ENCODE measurements around the gene KNDC1.

The KNDC1 gene

DNA sequence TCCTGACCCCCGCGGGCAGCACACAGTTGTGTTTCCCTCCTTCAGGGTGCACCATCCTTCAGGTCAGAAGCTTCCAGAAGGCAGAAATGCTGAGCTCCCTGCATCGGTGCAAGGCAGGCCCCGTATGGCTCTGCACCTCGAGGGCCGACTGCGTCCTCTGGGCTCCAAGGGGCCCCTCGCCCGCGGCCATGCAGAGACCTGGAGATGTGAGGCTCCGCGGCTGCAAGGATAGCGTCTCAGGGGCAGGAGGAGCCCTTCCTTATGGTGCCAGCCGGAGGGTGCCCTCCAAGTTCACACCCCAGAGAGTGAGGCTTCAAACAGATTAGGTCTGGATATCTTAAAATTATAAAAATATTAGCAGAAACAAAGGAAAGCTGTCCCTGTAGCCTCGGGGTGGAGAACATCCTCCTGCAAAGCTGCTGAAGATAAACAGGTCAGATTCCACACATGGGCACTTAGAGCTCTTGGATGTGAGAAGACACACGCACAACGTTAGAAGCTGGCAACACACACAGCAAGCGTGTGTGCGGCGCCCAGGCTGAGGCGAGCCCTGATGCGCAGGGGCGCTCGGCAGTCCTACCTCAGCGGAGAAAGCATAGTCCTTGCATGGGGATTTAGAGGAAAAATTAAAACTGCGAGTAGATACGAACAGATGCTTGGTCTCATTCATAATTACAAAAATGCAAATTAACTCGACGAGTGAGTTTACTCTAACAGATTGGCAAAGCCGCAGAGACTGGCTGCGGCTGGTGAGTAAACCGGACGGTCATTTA, 20.4 kb downstream of the KNDC1 start:
- DNase-seq, result no peak

- DNase-seq, result no peak
Observed at GRCh38 chr10:133180965-133181639, 21.1 kb downstream of the KNDC1 start.

- DNase-seq, result no peak
Observed at GRCh38 chr10:133182190-133182589, 22.2 kb downstream of the KNDC1 start.

DNA sequence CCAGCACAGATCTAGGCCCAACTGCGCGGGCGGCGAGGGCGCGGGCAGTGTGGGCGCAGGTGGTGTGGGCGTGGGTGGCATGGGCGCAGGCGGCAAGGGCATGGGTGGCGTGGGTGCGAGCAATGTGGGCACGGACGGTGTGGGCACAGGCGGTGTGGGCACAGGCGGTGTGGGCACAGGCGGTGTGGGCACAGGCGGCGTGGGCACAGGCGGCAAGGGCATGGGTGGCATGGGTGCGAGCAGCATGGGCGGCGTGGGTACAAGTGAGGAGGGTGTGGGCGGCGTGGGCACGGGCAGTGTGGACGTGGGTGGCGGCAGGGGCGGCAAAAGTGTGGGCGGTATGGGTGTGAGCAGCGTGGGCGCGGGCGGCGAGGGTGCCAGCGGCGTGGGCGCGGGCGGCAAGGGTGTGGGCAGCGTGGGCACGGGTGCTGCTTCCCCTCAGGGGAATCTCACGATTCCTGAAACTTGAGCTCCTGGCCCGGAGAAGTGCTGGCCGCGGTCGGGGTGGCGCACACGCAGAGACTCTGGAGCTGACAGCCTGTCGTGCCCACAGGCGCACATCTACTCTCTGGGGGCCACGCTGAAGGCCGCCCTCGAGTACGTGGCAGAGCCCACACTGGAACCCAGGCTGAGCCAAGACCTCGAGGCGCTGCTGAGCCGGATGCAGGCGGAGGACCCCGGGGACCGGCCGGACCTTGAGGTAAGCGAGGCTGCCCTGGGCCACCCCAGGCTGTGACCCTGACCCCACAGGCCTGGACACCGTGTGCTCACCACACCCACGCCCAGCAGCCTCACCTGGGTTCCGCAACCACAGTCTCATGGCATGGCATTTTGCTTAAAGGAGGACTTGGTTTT, 23.0 kb downstream of the KNDC1 start:
- DNase-seq, result no peak

- DNase-seq, result no peak
Observed at GRCh38 chr10:133183646-133184378, 23.8 kb downstream of the KNDC1 start.

GRCh38 chr10:133184591-133185244, 24.7 kb downstream of the KNDC1 start:
- no peak for DNase-seq

- DNase-seq, result no peak
Observed at GRCh38 chr10:133185421-133185820, 25.4 kb downstream of the KNDC1 start.

DNA sequence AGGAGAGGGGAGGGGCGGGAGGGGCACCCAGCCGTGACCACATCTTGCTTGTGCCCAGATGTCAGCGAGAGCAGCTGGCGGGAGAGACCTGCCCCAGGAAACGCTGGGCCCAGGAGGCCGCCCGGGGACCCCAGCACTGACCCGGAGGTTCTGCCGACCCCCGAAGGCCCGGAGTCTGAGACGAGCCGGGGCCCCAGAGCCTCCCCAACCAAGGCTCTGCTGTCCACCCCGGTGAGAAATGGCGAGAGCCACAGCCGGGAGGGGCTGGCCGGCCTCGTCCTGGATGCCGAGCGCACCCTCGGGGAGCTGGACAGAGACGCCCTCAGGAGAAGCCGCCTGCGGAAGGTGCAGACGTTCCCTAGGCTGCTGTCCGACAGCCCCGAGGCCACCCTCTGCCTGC, 25.9 kb downstream of the KNDC1 start:
- peak; percentile 74 for DNase-seq

DNA sequence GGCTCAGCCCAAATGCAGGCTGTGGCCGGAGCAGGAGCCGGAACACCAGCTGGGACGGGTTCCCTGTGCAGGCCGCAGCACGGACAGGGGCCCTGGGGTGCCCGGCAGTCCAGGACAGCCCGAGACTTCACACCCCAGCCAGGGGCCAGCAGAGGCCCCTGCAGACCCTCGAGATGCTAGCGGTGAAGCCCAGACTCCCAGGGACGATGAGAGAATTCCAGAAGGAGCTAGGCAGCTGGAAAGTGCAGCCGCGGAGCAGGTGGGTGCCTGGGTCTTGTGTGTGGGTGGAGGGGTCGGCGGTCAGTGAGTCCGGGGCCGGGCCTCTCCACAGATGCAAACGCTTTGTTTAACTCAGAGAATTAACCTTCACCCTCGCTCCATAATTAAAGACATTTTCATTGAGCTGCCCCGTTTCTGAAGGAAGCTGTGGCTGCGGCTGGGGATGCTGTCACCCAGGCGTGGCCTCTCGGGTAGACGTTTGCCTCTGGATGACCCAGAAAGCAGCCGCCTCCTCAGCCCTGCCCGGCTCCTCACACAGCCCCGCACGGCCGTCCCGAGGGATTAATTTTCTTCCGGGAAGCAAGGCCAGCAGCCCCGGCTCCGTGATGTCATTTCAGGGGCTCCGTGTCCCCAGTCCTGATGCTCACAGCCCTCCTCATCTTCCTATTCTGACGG, 26.5 kb downstream of the KNDC1 start:
- DNase-seq, result peak; percentile 80

GRCh38 chr10:133187091-133187905, 27.3 kb downstream of the KNDC1 start:
- no peak for DNase-seq

GRCh38 chr10:133187906-133188681, 28.1 kb downstream of the KNDC1 start:
- no peak for DNase-seq

DNA sequence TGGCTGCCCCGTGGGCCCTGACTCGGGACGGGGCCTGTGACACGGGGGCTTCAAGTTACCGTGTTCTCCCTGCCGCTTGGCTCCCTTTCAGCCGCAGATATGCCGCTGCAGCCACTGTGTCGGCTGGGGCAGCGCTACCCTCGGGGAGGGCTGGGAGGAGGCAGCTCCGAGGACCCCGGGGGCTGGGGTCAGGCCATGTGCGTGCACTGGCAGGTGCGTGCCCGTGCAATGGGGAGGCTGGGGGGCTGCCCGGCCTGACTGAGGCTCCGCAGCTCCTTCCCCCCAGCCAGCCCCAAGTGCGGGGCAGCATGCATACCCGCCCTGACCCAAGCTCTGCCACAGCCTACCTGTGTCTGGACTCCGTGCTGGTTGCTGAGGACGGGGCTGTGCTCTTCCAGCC, 29.2 kb downstream of the KNDC1 start:
- no peak for DNase-seq

DNA sequence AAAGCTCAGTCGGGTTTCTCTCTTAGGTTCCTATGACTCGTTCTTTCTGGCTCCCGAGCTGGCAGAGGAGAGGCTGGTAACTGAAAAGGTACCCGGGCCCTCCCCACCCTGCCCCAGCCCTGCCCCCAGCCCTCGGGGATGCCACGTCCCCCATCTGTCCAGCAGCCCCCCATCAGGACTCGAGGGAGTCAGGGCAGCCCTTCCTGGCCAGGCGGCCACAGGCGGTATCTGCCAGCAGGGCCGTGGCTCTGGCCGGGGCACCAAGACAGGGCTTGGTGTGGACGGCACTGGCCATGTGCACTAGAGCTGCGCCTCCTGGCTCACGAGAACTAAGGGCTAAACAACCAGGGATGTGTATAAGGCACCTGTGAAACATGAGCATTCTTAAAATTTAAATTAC, 29.7 kb downstream of the KNDC1 start:
- DNase-seq, result no peak

DNA sequence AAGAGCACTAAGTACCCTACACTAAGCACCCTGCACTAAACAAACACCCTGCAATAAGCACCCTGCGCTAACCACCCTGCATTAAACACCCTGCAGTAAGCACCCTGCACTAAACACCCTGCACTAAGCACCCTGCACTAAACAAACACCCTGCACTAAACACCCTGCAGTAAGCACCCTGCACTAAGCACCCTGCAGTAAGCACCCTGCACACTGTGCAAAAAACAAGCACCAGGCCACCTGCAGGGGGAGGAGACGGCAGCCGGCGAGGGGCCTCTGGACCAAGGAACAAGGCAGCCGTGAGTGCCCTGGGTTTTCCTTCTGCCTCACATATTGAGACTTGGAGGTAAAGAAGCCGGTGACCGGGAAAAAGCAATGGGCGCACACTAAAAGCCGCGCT, 30.2 kb downstream of the KNDC1 start:
- DNase-seq, result no peak

DNA sequence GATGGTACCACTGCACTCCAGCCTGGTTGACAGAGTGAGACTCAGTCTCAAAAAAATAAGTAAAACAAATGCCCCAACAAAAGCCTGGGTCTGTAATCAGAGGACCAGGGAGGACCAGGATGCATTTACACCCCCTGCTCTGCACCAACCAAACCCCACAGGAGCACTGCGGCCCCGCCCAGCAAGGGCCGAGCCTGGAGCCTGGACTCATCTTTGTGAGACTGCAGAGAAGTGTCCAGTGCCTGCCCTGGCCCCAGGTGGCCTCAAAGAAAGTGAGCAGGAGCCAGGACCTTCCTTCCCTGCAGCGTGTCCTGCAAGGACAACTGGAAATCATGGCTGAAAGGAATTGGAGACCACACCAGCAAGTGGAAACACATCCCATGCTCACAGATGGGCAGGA, 31.6 kb downstream of the KNDC1 start:
- no peak for DNase-seq

GRCh38 chr10:133194151-133194550, 34.1 kb downstream of the KNDC1 start:
- no peak for DNase-seq

DNA sequence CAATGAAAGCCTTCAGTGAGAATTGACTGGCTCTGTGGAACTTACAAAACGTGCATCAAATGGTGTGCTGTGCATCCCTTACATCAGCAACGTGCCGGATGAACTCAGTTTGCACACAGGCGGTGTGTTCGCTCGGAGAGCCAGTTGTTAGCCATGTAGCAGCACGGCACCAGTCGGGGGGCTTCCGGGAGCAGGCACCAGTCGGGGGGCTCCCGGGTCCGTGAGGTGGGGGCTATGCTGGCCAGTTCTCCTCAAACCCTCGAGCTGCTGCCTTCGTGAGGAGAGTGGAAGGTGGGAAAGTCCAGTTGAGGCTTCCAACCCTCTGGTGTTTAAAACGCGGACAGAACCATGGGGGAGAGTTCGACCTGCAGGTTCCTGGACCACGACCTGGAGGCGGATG, 35.1 kb downstream of the KNDC1 start:
- DNase-seq, result no peak

DNA sequence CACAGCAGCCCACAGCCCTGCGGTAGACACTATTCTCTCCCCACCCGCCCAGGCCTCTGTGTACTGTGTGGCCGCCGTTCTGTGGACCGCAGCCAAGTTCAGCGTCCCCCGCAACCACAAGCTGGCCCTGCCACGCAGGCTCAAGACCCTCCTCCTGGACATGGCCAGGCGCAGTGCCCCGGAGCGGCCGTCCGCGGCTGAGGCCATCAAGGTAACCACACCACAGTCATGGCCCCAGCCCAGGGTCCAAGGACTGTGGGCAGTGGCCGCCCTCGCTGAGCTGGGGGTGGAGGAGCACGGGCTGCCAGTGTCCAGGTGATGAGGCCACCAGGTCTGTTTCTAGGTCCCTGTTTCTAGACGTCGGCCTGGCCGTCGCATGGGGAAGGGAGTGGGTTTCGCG, 35.6 kb downstream of the KNDC1 start:
- no peak for DNase-seq

DNA sequence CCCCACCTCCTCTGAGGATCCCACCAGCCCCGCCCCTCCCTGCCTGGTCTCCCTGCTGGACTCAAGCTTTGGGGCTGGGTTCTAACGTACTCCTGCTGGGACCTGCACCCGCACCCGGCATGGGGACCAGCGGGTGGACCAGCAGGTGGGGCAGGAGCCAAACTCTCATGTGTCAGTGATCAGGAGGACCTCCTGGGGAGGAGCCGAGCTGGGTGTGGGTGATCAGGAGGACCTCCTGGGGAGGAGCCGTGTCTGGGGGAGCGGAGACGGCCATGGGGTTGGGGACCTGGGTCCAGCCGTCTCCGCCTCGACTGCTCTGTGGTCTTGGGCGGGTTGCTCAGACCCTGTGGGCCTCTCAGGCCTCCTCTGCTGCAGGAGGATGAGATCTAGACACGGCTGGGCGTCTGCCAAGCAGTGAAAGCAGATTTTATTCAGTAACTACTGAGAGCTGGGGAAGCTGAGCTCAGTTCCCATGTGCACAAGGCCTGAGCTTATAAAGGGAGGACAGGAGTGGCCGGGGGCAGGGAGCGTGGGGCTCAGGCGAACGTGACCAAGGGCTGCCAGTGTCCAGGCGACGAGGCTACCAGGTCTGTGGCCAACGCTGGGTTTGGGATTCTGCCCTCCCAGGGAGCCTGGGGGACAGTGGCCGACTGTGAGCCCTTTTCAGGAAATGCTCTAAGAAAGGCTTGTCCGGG, 36.3 kb downstream of the KNDC1 start:
- DNase-seq, result no peak
